Skin of body (tissue), 2 donors: Measurements from ENCODE around the gene UBE2K. TPM values are rescaled to one million over a fixed set of nuclear protein-coding genes. Genes with fewer than 3 reads are reported as not detected.
"Not testable (repeated sequence)": the region's sequence is repeated elsewhere in the genome, so short reads cannot be mapped to it uniquely, and the experiment has no call there.

Source experiments
- DNase-seq: peaks from one replicate; lab custom pipeline; 2025; lab: John Stamatoyannopoulos, UW
- total RNA-seq: library from RNA; depleted of rRNA; stranded (reverse); fragments of >200 nt; gene quantifications from one replicate; pipeline ENCODE4 v1.2.3, GENCODE V29; 2014

UBE2K gene
- total RNA-seq, 1 donor from 2014 or later: 30.5 TPM

GRCh38 chr4:39721788-39722187 is 23.9 kb downstream of the UBE2K start:
- no peak for DNase-seq

GRCh38 chr4:39729557-39729956 is 31.6 kb downstream of the UBE2K start:
- no peak for DNase-seq

- no peak for DNase-seq
These were observed 32.1 kb downstream of the UBE2K start for GRCh38 chr4:39730072-39730471.

GRCh38 chr4:39731908-39732307 is 34.0 kb downstream of the UBE2K start:
- DNase-seq: no peak

GRCh38 chr4:39732728-39733127 is 34.8 kb downstream of the UBE2K start:
- no peak for DNase-seq

GRCh38 chr4:39739591-39739990 is 41.7 kb downstream of the UBE2K start:
- not testable (repeated sequence) for DNase-seq

- DNase-seq: no peak
These were observed 43.5 kb downstream of the UBE2K start for GRCh38 chr4:39741401-39741800.

- DNase-seq: no peak
These were observed 48.0 kb downstream of the UBE2K start for GRCh38 chr4:39745920-39746319.

- DNase-seq: no peak
These were observed 52.3 kb downstream of the UBE2K start for GRCh38 chr4:39750216-39750615.

GRCh38 chr4:39754309-39754708 is 56.4 kb downstream of the UBE2K start:
- DNase-seq: no peak

GRCh38 chr4:39756159-39756558 is 58.2 kb downstream of the UBE2K start:
- DNase-seq: no peak

- DNase-seq: no peak
These were observed 60.2 kb downstream of the UBE2K start for GRCh38 chr4:39758176-39758575.

GRCh38 chr4:39759569-39759968 is 61.6 kb downstream of the UBE2K start:
- no peak for DNase-seq

- no peak for DNase-seq
These were observed 63.2 kb downstream of the UBE2K start for GRCh38 chr4:39761005-39761667.

- DNase-seq: no peak
These were observed 66.0 kb downstream of the UBE2K start for GRCh38 chr4:39763714-39764572.

GRCh38 chr4:39770005-39770404 is 72.1 kb downstream of the UBE2K start:
- no peak for DNase-seq

GRCh38 chr4:39770471-39770870 is 72.5 kb downstream of the UBE2K start:
- DNase-seq: no peak

GRCh38 chr4:39770969-39771724 is 73.2 kb downstream of the UBE2K start:
- no peak for DNase-seq

GRCh38 chr4:39781988-39782387 is 84.1 kb downstream of the UBE2K start:
- not testable (repeated sequence) for DNase-seq

- no peak for DNase-seq
These were observed 87.1 kb downstream of the UBE2K start for GRCh38 chr4:39785083-39785482.

- no peak for DNase-seq
These were observed 88.9 kb downstream of the UBE2K start for GRCh38 chr4:39786838-39787237.

GRCh38 chr4:39792128-39792527 is 94.2 kb downstream of the UBE2K start:
- no peak for DNase-seq
